HK-2 (cell line): Measurements from ENCODE around the gene CDH4.
"Not testable (repeated sequence)": the region's sequence is repeated elsewhere in the genome, so short reads cannot be mapped to it uniquely, and the experiment has no call there.

Experiments used
- DNase-seq: peaks from one replicate; pipeline ENCODE4 v3.0.0-alpha.2; 2018; ENCODE audit not compliant: unreplicated experiment

The CDH4 gene

GRCh38 chr20:61385731-61386130, 133.7 kb downstream of the CDH4 start:
- no peak for DNase-seq

GRCh38 chr20:61387204-61387953, 135.3 kb downstream of the CDH4 start:
- DNase-seq, result no peak

- DNase-seq, result no peak
Measured at GRCh38 chr20:61387954-61388348, 135.9 kb downstream of the CDH4 start.

- no peak for DNase-seq
Measured at GRCh38 chr20:61389077-61389476, 137.0 kb downstream of the CDH4 start.

GRCh38 chr20:61391185-61391584, 139.1 kb downstream of the CDH4 start:
- DNase-seq, result no peak

GRCh38 chr20:61391812-61392520, 139.9 kb downstream of the CDH4 start:
- DNase-seq, result no peak

- no peak for DNase-seq
Measured at GRCh38 chr20:61394088-61394799, 142.2 kb downstream of the CDH4 start.

GRCh38 chr20:61396262-61396848, 144.3 kb downstream of the CDH4 start:
- DNase-seq, result no peak

GRCh38 chr20:61397146-61397545, 145.1 kb downstream of the CDH4 start:
- no peak for DNase-seq

- no peak for DNase-seq
Measured at GRCh38 chr20:61397790-61398189, 145.7 kb downstream of the CDH4 start.

GRCh38 chr20:61399433-61399832, 147.4 kb downstream of the CDH4 start:
- DNase-seq, result no peak

GRCh38 chr20:61400499-61400898, 148.4 kb downstream of the CDH4 start:
- DNase-seq, result no peak

- no peak for DNase-seq
Measured at GRCh38 chr20:61404303-61404702, 152.2 kb downstream of the CDH4 start.

GRCh38 chr20:61405007-61405406, 152.9 kb downstream of the CDH4 start:
- DNase-seq, result no peak

GRCh38 chr20:61406773-61407172, 154.7 kb downstream of the CDH4 start:
- DNase-seq, result not testable (repeated sequence)

GRCh38 chr20:61407561-61407960, 155.5 kb downstream of the CDH4 start:
- no peak for DNase-seq

- no peak for DNase-seq
Measured at GRCh38 chr20:61408951-61409740, 157.1 kb downstream of the CDH4 start.

- DNase-seq, result no peak
Measured at GRCh38 chr20:61411743-61412142, 159.7 kb downstream of the CDH4 start.

GRCh38 chr20:61413752-61414151, 161.7 kb downstream of the CDH4 start:
- DNase-seq, result no peak

- no peak for DNase-seq
Measured at GRCh38 chr20:61414455-61414991, 162.5 kb downstream of the CDH4 start.

GRCh38 chr20:61416546-61416945, 164.5 kb downstream of the CDH4 start:
- no peak for DNase-seq
